ENCODE results near the gene WDR20.

Gene WDR20

DNA sequence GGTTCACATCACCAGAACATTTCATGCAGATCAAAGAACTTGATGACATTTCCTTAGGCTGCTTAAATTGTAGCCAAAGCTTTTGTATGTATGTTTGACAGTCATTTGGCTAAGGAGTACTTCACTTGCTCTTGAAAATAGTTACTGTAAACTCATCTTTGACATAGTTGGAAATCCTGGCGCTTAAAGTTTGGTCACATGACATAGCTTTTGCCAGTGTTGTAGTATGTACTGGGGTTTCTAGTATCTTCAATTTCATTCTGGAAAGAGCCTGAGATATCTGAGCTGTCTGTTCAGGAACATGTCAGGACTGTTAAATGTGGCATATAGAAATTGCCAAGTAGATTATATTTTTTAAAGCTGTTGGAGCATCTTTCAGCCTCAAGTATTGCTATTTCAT is 55.7 kb downstream of the WDR20 start:
- in situ Hi-C loops (cut with MboI; ENCODE audit: low sequenced_read_pairs) = no loop called here

DNA sequence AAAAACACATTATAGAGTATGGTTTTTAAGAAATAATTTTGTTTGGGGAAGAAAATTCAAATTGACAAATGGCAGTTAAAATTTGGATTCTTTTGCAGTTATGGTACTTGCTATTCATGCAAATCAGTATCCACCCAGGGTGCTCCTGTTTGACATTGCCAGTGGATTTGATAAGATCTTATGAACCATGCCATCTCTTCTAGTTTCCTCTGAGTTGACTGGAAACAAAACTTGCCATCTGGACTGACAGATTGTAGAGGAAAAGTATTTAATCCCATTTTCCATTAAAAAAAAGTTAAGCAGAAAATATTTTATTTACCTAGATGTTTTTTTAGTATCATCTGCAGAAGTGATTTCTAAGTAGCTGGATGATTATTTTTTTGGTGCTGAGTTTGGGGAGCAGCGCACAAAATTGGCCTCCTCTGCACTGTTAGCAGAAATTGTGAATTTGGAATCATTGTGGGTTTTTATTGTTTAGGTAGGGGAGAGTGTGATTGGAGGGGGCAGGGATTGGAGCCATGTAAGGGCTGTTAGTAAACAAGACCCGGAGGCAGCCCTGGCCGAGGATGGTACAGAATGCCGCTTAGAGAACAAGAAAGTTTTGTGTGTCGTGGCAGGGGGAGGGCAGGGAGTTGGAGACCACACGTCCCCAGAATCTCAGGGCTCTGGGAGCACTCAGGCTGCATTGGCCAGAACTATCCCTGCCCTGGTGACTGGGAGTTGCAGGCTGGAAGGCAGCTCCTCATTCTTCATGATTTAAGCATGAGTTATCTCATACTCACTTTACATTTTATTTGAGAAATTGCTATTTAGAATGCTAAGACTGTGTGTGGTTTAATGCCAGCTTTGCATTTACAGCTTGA is 56.6 kb downstream of the WDR20 start:
- in situ Hi-C loops (cut with MboI; ENCODE audit: low sequenced_read_pairs) = no loop called here

DNA sequence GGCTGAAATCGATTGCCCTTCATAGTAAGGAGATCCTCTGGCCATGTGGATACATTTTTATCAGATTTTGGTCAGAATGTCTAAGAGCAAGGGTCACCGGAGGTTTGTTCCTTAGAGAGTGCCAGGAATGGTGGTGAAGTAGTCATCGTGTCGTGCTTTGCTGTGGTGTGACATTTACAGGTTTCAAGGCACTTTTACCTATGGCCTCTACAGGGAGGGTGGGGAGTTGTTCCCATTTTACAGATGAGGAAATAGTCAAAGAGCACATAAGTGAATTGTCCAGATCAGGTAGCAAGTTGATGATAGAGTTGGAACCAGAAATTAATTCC is 57.2 kb downstream of the WDR20 start:
- in situ Hi-C loops (cut with MboI; ENCODE audit: low sequenced_read_pairs) = no loop called here

DNA sequence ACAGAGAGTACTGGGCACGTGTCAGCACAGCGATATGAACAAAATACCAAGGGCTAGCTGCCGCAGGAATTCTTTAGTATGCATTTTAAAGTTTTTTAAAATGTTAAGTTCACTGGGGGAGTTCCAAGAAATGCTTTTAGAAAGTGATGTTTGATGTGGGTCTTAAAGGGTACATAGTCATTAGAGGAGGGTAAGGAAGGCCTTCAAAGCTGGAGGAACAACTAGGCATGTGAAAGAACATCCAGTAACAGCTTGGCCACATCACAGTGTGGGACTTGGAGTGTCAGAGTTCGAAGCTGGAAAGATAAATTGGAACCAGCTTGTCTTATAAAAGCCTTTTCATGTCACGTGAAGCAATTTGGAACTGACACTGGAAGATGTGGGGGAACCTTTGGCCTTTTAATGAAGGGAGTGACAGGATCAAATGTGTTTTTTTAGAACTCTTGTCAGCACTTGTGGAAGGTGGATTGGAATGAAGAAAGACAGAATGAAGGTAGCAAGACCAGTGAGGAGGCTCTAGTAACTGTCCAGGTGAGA is 57.7 kb downstream of the WDR20 start:
- in situ Hi-C loops (cut with MboI; ENCODE audit: low sequenced_read_pairs) = no loop called here

DNA sequence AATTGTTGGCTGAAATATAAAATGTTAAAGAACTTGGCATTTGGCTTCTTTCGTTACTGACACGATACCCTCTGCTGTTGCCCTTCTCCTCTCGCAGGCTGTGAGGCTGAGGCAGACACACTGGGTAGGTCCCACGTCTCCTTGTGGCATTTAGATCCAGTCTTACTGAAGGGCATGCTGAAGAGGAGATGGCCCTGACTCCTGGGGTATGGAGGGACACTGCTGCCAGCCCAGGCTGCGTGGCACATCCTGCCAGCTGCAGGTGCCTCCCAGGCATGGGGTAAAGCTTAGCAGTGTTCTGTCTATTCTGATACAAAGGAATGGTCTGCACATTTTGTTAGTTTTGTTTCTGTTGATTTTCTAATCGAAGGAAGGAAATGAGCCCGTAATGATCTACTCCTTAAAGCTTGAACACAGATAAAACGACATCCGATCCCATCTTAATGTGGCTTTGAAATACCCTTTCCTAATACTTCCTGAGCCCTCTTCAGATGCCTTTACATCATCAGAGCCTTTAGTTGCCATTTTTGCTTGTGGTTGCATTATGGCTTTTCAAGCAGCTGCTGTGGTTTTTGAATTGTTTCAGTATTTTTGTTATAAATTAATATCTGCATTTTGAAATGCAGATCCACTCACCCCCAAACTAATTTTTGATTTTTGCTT is 61.1 kb downstream of the WDR20 start:
- in situ Hi-C loops (cut with MboI; ENCODE audit: low sequenced_read_pairs) = no loop called here

GRCh38 chr14:102201353-102201738 is 61.6 kb downstream of the WDR20 start:
- in situ Hi-C loops (cut with MboI; ENCODE audit: low sequenced_read_pairs) = no loop called here

DNA sequence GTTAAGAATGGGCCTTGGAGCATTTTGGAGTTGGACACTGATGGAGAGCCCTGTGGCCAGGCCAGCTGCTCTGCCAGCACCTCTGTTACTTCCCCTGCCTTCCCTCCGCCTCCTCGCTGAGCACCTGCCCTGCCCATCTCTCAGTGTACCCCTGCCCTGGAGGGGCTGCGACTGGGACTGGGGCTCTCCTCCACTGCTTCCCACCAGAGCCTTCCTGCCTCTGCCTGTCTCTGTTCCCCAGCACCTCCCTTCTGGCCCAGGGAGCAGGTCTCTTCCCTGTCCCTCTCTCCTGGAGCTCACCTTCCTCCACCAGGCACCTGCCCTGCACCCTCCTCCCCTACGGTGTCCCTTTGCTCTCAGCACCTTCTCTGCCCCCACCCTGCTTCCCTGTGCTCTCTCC is 62.1 kb downstream of the WDR20 start:
- in situ Hi-C loops (cut with MboI; ENCODE audit: low sequenced_read_pairs) = no loop called here

DNA sequence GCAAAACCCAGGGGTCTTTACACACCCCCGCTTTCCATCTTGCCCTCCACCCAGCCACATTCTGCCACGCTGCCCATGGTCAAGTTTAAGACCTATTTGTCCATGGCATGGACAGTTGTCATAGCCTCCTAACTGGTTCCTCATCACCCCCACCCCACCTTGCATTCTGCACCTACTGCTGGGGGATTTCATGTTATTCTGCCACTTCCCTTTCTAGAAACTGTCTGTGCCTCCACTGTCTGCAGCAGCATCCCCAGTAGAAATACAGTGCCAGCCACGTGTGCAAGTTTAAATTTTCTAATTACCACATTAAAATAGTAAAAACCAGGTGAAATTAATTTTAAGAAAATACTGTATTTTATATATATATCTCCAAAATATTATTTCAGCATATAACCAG is 63.2 kb downstream of the WDR20 start:
- in situ Hi-C loops (cut with MboI; ENCODE audit: low sequenced_read_pairs) = no loop called here

GRCh38 chr14:102203382-102203781 is 63.7 kb downstream of the WDR20 start:
- in situ Hi-C loops (cut with MboI; ENCODE audit: low sequenced_read_pairs) = no loop called here

DNA sequence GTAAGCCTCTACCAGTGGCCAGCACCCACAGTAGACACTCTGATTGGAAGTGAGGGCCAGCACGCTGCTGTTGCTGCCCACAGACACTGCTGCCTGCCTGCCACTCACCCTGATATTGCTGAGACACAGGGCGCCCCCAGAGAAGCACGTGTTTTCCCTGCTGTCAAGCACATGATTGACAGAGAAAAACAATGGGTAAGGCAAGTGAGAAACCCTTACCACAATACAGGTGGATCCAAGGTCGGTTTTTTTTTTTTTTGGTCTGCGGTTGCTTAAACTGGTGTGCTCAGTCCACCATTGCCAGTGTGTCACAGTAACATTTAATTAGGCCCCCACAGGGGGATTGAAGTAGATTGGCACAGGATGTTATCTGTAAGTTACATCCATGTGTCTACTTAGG is 65.9 kb downstream of the WDR20 start:
- in situ Hi-C loops (cut with MboI; ENCODE audit: low sequenced_read_pairs) = no loop called here

- in situ Hi-C loops (cut with MboI; ENCODE audit: low sequenced_read_pairs) = no loop called here
Observed at GRCh38 chr14:102206918-102207317, 67.2 kb downstream of the WDR20 start.

- in situ Hi-C loops (cut with MboI; ENCODE audit: low sequenced_read_pairs) = no loop called here
Observed at GRCh38 chr14:102207831-102208365, 68.2 kb downstream of the WDR20 start.

DNA sequence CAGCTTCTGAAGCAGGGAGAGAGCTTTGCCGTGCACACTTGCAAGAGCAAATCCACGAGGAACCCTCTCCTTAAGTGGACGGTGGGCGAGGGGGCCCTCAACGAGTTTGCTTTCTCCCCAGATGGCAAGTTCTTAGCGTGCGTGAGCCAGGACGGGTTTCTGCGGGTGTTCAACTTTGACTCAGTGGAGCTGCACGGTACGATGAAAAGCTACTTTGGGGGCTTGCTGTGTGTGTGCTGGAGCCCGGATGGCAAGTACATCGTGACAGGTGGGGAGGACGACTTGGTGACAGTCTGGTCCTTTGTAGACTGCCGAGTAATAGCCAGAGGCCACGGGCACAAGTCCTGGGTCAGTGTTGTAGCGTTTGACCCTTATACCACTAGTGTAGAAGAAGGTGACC is 69.0 kb downstream of the WDR20 start:
- in situ Hi-C loops (cut with MboI; ENCODE audit: low sequenced_read_pairs) = no loop called here

DNA sequence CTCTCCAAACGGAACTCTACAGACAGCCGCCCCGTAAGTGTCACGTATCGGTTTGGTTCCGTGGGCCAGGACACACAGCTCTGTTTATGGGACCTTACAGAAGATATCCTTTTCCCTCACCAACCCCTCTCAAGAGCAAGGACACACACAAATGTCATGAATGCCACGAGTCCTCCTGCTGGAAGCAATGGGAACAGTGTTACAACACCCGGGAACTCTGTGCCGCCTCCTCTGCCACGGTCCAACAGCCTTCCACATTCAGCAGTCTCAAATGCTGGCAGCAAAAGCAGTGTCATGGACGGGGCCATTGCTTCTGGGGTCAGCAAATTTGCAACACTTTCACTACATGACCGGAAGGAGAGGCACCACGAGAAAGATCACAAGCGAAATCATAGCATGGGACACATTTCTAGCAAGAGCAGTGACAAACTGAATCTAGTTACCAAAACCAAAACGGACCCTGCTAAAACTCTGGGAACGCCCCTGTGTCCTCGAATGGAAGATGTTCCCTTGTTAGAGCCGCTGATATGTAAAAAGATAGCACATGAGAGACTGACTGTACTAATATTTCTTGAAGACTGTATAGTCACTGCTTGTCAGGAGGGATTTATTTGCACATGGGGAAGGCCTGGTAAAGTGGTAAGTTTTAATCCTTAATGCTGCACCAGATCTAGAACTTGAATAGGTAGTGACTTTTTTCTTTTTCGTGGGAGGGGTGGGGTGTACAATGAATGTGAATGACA is 69.7 kb downstream of the WDR20 start:
- in situ Hi-C loops (cut with MboI; ENCODE audit: low sequenced_read_pairs) = no loop called here

DNA sequence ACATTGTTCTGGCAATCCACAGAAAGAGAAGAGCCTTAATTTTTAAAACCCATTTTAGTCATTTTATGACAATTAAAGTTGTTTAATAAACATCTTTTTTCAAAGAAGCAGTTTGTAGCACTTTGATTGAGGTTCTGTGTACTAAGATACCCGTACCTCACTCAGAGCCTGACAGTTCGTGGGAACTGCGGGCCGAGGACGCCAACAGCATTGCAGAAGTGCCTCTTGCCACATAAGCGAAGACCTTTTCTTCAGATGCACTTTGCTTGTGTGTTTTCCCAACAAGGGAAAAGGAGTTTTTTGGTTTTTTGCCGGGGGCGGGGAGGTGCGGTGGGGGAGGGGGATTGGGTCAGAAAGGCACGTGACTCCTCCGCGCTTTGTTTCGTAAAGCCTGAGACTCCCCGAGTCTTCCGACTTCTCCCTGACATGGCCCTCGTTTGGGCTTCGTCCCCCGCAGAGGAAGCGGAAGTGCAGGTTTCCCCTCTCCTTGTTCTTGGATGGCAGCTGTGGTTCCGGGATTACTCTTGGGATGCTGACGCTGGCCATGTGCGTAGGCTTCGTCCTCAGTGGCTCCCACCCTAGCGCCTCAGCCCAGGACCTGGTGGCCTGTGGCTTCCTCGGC is 70.8 kb downstream of the WDR20 start:
- in situ Hi-C loops (cut with MboI; ENCODE audit: low sequenced_read_pairs) = no loop called here

DNA sequence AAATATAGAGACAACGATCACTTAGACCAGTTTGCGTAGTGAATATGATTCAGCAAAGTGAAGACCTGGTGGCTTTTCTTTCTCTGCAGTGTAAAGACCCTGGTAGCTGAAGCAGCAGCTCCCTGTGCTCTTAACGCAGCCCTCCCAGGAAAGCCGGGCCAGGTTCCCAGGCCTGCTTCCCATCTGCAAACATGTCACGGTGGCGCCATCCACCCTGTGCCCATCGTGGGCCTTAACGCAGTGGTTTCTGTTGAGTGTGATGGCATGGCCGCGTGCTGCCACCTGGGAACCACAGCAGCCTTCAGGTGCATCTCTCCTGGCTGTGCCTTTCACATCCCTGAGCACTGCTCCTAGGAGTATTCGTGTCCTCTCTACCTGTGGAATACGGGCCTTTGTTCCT is 71.5 kb downstream of the WDR20 start:
- in situ Hi-C loops (cut with MboI; ENCODE audit: low sequenced_read_pairs) = no loop called here

GRCh38 chr14:102212356-102212755 is 72.7 kb downstream of the WDR20 start:
- in situ Hi-C loops (cut with MboI; ENCODE audit: low sequenced_read_pairs) = no loop called here

DNA sequence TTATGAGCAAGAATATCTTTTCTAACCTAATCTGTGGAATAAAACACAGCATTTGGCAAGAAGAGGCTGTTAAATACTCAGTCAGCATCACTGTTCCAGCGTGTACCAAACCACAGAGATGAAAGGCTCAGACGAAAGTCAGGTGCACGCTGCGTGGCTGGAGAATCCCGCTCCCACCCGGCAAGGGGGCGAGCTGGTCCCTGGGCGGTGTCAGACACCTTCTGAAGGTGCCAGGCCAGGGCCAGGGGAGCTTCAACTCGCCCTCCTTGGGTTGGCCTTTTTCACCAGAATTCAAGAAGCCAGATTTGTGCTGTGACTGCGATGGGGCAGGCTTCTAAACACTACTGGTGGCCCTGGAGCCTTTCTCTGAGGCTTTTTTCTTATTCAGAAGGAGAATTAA is 73.1 kb downstream of the WDR20 start:
- in situ Hi-C loops (cut with MboI; ENCODE audit: low sequenced_read_pairs) = no loop called here

DNA sequence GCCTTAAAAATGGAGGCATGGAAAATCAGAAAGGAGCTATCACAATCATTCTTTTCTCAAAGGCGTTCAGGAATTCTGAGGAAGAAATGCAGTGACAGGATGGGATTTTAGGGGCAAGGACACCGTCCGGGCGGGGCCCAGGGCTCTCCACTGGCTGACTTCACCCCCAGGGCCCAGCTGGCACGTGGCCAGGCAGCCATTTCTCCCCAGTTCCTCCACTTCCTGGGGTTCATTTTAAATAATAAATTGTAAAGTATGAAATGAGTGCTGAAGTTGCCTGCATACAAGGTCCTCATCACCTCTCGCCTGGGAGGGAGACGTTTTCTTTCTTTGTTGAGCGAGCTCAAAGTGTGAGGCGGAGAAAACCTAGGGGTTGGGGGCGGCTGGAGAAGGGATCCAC is 73.8 kb downstream of the WDR20 start:
- in situ Hi-C loops (cut with MboI; ENCODE audit: low sequenced_read_pairs) = no loop called here

DNA sequence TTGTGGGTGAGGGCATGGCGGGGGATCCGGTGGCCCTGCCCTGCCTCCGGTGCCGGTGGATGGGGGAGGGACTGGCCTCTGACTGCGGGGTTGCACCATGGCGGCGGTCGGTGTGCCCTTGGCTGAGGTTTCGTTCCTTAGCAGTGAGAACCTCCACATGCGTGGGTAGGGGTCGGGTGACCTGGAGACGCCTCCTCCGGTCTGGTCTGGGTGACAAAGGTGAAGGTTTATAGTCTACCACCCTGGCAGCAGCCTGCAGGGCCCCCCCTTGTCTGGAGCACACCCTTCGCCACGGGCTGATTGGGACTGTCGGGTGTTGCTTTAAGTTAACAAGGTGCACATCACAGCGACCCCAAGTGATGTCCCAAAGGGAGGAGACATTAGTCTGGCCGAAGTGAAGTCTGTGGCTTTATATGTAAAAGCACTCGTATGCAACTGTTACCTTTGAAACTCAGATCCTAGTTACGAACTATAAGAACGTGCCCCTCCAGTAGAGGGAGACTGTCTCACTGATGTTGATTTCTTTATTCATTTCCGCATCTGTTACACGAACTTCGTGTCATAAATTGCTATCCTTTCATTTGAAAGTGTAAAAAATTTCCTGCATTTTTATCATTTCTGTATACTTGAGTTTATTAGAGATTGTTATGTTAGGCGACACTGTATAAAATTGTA is 74.4 kb downstream of the WDR20 start:
- in situ Hi-C loops (cut with MboI; ENCODE audit: low sequenced_read_pairs) = no loop called here
